GM19455 (cell line): ENCODE measurements around the gene SMIM12.

ENCODE experiments used
- ATAC-seq: cut with Tn5 transposase; IDR thresholded peaks from one replicate; pipeline ENCODE4 v1.9.1; 2021; ENCODE audit not compliant: unreplicated experiment

SMIM12 gene

DNA sequence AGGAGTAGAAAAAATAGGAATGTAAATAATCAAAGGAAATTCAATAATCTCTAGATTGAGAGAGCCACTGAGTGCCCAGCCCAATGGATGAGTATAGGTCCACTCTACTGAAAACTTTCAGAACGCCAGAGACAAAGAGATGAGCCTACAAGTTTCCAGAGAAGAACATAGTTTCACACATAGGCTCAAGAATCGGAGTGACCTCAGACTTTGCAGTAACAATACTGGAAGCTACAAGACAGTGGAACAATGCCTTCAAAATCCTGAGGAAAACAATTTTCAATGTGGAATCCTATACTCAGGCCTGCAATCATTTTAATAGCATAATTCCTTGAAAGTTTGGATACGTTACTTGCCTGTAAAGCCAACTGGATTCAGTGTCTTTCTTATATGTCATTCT, 55.8 kb downstream of the SMIM12 start:
- ATAC-seq: no peak
